Measurements from ENCODE around the gene REEP2.

Gene REEP2

GRCh38 chr5:138490648-138491283 is 51.9 kb downstream of the REEP2 start:
- TF ChIP-seq ZNF274 (IDR thresholded peaks at IDR 0.05; ENCODE audit: low read depth, low read length): no peak
- no peak overlapping the region for H3K4me3 ChIP-seq (ENCODE audit: low read length)

GRCh38 chr5:138491284-138491648 is 52.4 kb downstream of the REEP2 start:
- H3K4me3 ChIP-seq (ENCODE audit: low read length): no peak overlapping the region; the same call in 1 of the 2 replicates
- TF ChIP-seq ZNF274 (IDR thresholded peaks at IDR 0.05; ENCODE audit: low read depth, low read length): no peak

GRCh38 chr5:138491669-138492559 is 53.1 kb downstream of the REEP2 start:
- no peak for TF ChIP-seq ZNF274 (IDR thresholded peaks at IDR 0.05; ENCODE audit: low read depth, low read length)
- peak overlapping the region; percentile 60; the same call in 1 of the 2 replicates for H3K4me3 ChIP-seq (ENCODE audit: low read length)

GRCh38 chr5:138492560-138493045 is 53.7 kb downstream of the REEP2 start:
- TF ChIP-seq ZNF274 (IDR thresholded peaks at IDR 0.05; ENCODE audit: low read depth, low read length): no peak
- peak overlapping the region; percentile 60; the same call in 1 of the 2 replicates for H3K4me3 ChIP-seq (ENCODE audit: low read length)

GRCh38 chr5:138495351-138495750 is 56.5 kb downstream of the REEP2 start:
- no peak overlapping the region for H3K4me3 ChIP-seq (ENCODE audit: low read length)
- no peak for TF ChIP-seq ZNF274 (IDR thresholded peaks at IDR 0.05; ENCODE audit: low read depth, low read length)

Measured in GM08714 (cell line).